BJ (cell line): Measurements from ENCODE around the gene HMCN1. TPM values are rescaled to one million over a fixed set of nuclear protein-coding genes. Genes with fewer than 3 reads are reported as not detected.

ENCODE experiments used
- CTCF ChIA-PET: fragments of 350-600 bp; formaldehyde crosslinking; extraction: SDS; loops from one replicate; lab custom pipeline; 2021; ENCODE audit warnings: antibody characterized with exemption, inconsistent platforms; lab: Yijun Ruan, JAX
- POLR2A ChIA-PET: fragments of 300-600 bp; sonication (Branson Sonifier 250); formaldehyde crosslinking; extraction: SDS; loops from one replicate; lab custom pipeline; 2021; ENCODE audit warnings: antibody characterized with exemption; lab: Charles Lee
- DNase-seq: peaks from one replicate; pipeline ENCODE4 v3.0.0-alpha.2; 2011; ENCODE audit warnings: low read depth
- H3K27me3 ChIP-seq: 2 replicates; pipeline ENCODE4 v1.6.0; 2011; ENCODE audit warnings: low read length; ENCODE audit not compliant: control insufficient read depth, insufficient read depth
- H3K36me3 ChIP-seq: 2 replicates; pipeline ENCODE4 v1.5.1; 2011; ENCODE audit warnings: low read length; ENCODE audit not compliant: control insufficient read depth, insufficient read depth
- H3K4me3 ChIP-seq: 2 replicates; pipeline ENCODE4 v1.5.1; 2011; ENCODE audit warnings: low read depth, mild to moderate bottlenecking, control low read depth, low read length
- CTCF ChIP-seq: IDR thresholded peaks from 2 replicates; pipeline ENCODE4 v1.5.1; 2011; ENCODE audit warnings: low read depth, mild to moderate bottlenecking, control low read depth, inconsistent platforms, low read length, moderate library complexity; ENCODE audit not compliant: insufficient read depth
- polyA plus RNA-seq: library from polyadenylated mRNA; depleted of rRNA; stranded (reverse); fragments of >200 nt; gene quantifications from 2 replicates; pipeline ENCODE4 v1.2.3, GENCODE V29; 2011

HMCN1 gene
- polyA plus RNA-seq, 1 experiment = 13.3 TPM

- POLR2A ChIA-PET = no interaction called here
Measured at GRCh38 chr1:185956881-185957280, 222.7 kb downstream of the HMCN1 start.

GRCh38 chr1:185957441-185958363 is 223.5 kb downstream of the HMCN1 start:
- ChIA-PET CTCF (no interaction called here), POLR2A (no interaction called here)
- H3K27me3 ChIP-seq = no peaks in the 10 kb centered on the region
- H3K36me3 ChIP-seq = no peaks in the 10 kb centered on the region
- DNase-seq = no peak
- H3K4me3 ChIP-seq = no peak overlapping the region
- TF ChIP-seq CTCF = no peak

More at GRCh38 chr1:185956881-185957280, 222.7 kb downstream of the HMCN1 start:
- H3K27me3 ChIP-seq = no peaks in the 10 kb centered on the region
- CTCF ChIA-PET = no interaction called here
- no peak for DNase-seq
- TF ChIP-seq CTCF = no peak
- H3K4me3 ChIP-seq = no peak overlapping the region
- no peaks in the 10 kb centered on the region for H3K36me3 ChIP-seq

- Histone ChIP-seq H3K27me3 (no peaks in the 10 kb centered on the region; the same call in 1 of the 2 replicates), H3K4me3 (no peak overlapping the region), H3K36me3 (no peaks in the 10 kb centered on the region)
- POLR2A ChIA-PET = no interaction called here
- no peak for DNase-seq
- CTCF ChIA-PET = interaction anchor here (1.2 kb wide), 1 partner anchor 154 kb away, joined by 4 read pairs; no protein-coding TSS in a partner anchor
- no peak for TF ChIP-seq CTCF
Measured at GRCh38 chr1:185960422-185961321, 226.5 kb downstream of the HMCN1 start.

- DNase-seq = no peak
- TF ChIP-seq CTCF = no peak
- CTCF ChIA-PET = no interaction called here
- no peaks in the 10 kb centered on the region for H3K36me3 ChIP-seq
- H3K27me3 ChIP-seq = no peaks in the 10 kb centered on the region; the same call in 1 of the 2 replicates
- no peak overlapping the region for H3K4me3 ChIP-seq
- POLR2A ChIA-PET = no interaction called here
Measured at GRCh38 chr1:185961664-185962063, 227.5 kb downstream of the HMCN1 start.
